SK-N-SH (cell line): Measurements from ENCODE around the gene TXNDC8.

Experiments used
- CTCF ChIP-seq: fragments of 200-600 bp; sonication (generic); IDR thresholded peaks from 2 replicates; pipeline ENCODE4 v1.6.1; 2017; ENCODE audit warnings: antibody characterized with exemption, mild to moderate bottlenecking, moderate library complexity
- ELF1 ChIP-seq: IDR thresholded peaks from 2 replicates; pipeline ENCODE4 v1.4.0; 2012
- EP300 ChIP-seq, 2 experiments: IDR thresholded peaks; 2 replicates each; pipeline versions ENCODE4 v1.4.0 to v1.6.1; 2012; ENCODE audit warnings: borderline replicate concordance in 1 of 2, low read depth in 1 of 2, low read length in 1 of 2
- GATA2 ChIP-seq: sonication (generic); formaldehyde crosslinking; IDR thresholded peaks from 2 replicates; pipeline ENCODE4 v1.5.0; 2020; ENCODE audit warnings: mild to moderate bottlenecking, missing genetic modification reagents
- MAX ChIP-seq: IDR thresholded peaks from 2 replicates; pipeline ENCODE4 v1.4.0; 2012; ENCODE audit warnings: low read depth
- POLR2AphosphoS5 ChIP-seq: IDR thresholded peaks from 2 replicates; pipeline ENCODE4 v1.6.1; 2012; ENCODE audit warnings: low read depth, low read length
- RAD21 ChIP-seq: IDR thresholded peaks from 2 replicates; pipeline ENCODE4 v1.6.1; 2012; ENCODE audit warnings: mild to moderate bottlenecking, low read length
- SIN3A ChIP-seq: IDR thresholded peaks from 2 replicates; pipeline ENCODE4 v1.6.1; 2012; ENCODE audit warnings: low read depth, mild to moderate bottlenecking, low read length, moderate library complexity, borderline replicate concordance
- SMC3 ChIP-seq: IDR thresholded peaks from 2 replicates; pipeline ENCODE4 v1.6.1; 2012; ENCODE audit warnings: low read depth, low read length, improper control_type of control experiment
- TCF12 ChIP-seq: IDR thresholded peaks from 2 replicates; pipeline ENCODE4 v1.4.0; 2012
- USF2 ChIP-seq: fragments of 150-350 bp; IDR thresholded peaks from 2 replicates; pipeline ENCODE4 v1.6.1; 2017; ENCODE audit warnings: antibody characterized with exemption, low read length, low read depth, borderline replicate concordance
- TF ChIP-seq, protein P1 (sequence below): IDR thresholded peaks from 2 replicates; pipeline ENCODE4 v1.6.1; 2012; ENCODE audit warnings: mild to moderate bottlenecking, low read depth, low read length, moderate library complexity

GRCh38 chr9:110329639-110330230, 7.9 kb downstream of the TXNDC8 start:
- TF ChIP-seq CTCF (no peak), SIN3A (no peak), SMC3 (no peak), GATA2 (no peak), MAX (no peak), EP300 (IDR thresholded peaks at IDR 0.05; ENCODE audit: borderline replicate concordance in 1 of 2, low read depth in 1 of 2, low read length in 1 of 2) (no peak), ELF1 (no peak), USF2 (no peak), POLR2AphosphoS5 (no peak), RAD21 (no peak), TCF12 (no peak)
- TF ChIP-seq, protein P1, sequence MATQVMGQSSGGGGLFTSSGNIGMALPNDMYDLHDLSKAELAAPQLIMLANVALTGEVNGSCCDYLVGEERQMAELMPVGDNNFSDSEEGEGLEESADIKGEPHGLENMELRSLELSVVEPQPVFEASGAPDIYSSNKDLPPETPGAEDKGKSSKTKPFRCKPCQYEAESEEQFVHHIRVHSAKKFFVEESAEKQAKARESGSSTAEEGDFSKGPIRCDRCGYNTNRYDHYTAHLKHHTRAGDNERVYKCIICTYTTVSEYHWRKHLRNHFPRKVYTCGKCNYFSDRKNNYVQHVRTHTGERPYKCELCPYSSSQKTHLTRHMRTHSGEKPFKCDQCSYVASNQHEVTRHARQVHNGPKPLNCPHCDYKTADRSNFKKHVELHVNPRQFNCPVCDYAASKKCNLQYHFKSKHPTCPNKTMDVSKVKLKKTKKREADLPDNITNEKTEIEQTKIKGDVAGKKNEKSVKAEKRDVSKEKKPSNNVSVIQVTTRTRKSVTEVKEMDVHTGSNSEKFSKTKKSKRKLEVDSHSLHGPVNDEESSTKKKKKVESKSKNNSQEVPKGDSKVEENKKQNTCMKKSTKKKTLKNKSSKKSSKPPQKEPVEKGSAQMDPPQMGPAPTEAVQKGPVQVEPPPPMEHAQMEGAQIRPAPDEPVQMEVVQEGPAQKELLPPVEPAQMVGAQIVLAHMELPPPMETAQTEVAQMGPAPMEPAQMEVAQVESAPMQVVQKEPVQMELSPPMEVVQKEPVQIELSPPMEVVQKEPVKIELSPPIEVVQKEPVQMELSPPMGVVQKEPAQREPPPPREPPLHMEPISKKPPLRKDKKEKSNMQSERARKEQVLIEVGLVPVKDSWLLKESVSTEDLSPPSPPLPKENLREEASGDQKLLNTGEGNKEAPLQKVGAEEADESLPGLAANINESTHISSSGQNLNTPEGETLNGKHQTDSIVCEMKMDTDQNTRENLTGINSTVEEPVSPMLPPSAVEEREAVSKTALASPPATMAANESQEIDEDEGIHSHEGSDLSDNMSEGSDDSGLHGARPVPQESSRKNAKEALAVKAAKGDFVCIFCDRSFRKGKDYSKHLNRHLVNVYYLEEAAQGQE = no peak
